Inflammatory macrophage treated with lipopolysaccharide for 4 hours (primary cell): ENCODE data around the gene GREM1.
A peak's percentile ranks its signal among the peaks of the same experiment; 100 is the strongest.

ENCODE experiments used
- DNase-seq: peaks from one replicate; pipeline ENCODE4 v3.0.0-alpha.2; 2020

Gene GREM1

GRCh38 chr15:32698773-32699390 lies 18.9 kb upstream of the GREM1 start:
- no peak for DNase-seq

- DNase-seq = no peak
Measured at GRCh38 chr15:32700501-32701150, 17.2 kb upstream of the GREM1 start.

GRCh38 chr15:32701863-32702262 lies 15.9 kb upstream of the GREM1 start:
- DNase-seq = no peak

GRCh38 chr15:32704395-32704981 lies 13.3 kb upstream of the GREM1 start:
- no peak for DNase-seq

GRCh38 chr15:32705446-32705845 lies 12.4 kb upstream of the GREM1 start:
- peak; percentile 92 for DNase-seq

GRCh38 chr15:32706704-32707103 lies 11.1 kb upstream of the GREM1 start:
- DNase-seq = no peak

- DNase-seq = peak; percentile 46
Measured at GRCh38 chr15:32707436-32707835, 10.4 kb upstream of the GREM1 start.

GRCh38 chr15:32709295-32710033 lies 8.3 kb upstream of the GREM1 start:
- no peak for DNase-seq

- DNase-seq = no peak
Measured at GRCh38 chr15:32715276-32715675, 2.5 kb upstream of the GREM1 start.

- DNase-seq = no peak
Measured at GRCh38 chr15:32716216-32716914, 1.4 kb upstream of the GREM1 start.

- peak; percentile 33 for DNase-seq
Measured at GRCh38 chr15:32716915-32717425, 834 bp upstream of the GREM1 start.

GRCh38 chr15:32718227-32718820 lies 520 bp downstream of the GREM1 start:
- no peak for DNase-seq

- no peak for DNase-seq
Measured at GRCh38 chr15:32718821-32719716, 1.3 kb downstream of the GREM1 start.

GRCh38 chr15:32721596-32721995 lies 3.8 kb downstream of the GREM1 start:
- no peak for DNase-seq

- no peak for DNase-seq
Measured at GRCh38 chr15:32722136-32722535, 4.3 kb downstream of the GREM1 start.

- DNase-seq = no peak
Measured at GRCh38 chr15:32723171-32723948, 5.6 kb downstream of the GREM1 start.

GRCh38 chr15:32729700-32730395 lies 12.0 kb downstream of the GREM1 start:
- DNase-seq = no peak

- DNase-seq = no peak
Measured at GRCh38 chr15:32730677-32731654, 13.2 kb downstream of the GREM1 start.
